Measurements from ENCODE around the gene OR5K4.
"Not testable (repeated sequence)": the region's sequence is repeated elsewhere in the genome, so short reads cannot be mapped to it uniquely, and the experiment has no call there.

Gene OR5K4

DNA sequence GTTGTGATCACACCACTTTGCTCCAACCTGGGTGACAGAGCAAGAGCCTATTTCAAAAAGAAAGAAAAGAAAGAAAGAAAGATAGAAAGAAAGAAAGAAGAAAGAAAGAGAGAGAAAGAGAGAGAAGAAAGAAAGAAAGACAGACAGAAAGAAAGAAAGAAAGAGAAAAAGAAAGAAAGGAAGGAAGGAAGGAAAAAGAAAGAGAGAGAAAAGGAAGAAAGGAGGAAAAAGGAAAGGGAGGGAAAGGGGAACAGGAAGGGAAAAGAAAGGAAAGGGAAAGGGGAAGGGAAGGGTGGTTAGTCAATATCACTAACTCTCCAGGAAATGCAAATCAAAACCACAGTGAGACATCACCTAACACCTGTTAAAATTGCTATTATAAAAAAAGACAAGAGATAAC, 18.2 kb downstream of the OR5K4 start:
- no peak for DNase-seq

DNA sequence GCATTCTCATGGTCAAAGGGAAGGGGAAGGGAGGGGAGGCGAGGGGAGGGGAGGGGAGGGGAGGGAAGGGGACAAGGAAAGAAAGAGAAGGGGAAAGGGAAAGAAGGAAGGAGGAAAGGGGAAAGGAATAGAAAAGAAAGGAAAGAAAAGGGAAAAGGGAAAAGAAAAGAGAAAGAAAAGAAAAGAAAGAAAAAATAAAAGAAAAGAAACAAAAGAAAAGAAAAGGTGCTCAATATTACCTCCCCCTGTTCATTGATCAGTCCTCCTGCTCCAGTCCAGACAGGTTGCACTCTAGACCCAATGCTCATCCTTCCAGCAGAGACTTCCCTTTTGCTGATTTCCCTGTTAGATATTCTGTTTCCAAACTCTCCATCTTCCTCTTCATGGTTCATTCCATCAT, 18.8 kb downstream of the OR5K4 start:
- no peak for DNase-seq

DNA sequence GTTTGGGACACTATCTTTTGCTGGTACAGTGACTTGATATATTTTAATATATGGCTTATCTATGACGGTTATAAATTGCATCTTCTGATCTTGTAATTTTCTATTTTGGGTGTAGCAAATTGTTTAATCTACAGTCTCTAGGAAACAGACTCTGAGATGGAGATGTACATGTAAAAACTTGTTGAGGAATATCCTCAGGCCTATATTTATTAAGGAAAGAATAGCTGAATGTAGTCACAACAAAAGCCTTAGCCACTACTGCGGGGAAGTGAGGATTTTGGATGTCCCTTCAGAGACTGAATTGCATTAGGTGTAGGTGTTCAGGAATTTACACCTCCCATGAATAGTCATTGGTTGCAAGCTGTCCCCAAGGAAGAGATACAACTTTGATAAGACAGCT, 23.0 kb downstream of the OR5K4 start:
- DNase-seq = no peak

DNA sequence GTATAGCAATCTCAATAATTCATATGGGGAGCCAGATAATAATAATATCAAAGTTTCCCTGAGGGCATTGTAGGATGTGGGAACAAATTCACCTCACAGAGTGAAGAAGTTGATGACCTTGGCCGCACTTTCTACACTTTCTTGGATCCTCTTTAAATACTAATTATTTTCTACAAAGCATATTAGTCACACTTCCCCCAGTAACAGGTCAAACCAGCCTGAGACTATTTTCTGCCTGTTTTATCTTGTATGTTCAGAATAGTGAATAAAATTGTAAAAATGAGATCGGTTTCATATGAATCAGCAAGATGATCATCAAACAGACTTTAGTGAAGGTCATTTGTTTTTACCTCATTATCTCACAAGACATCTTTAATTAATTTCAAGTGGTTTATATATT, 34.5 kb downstream of the OR5K4 start:
- DNase-seq = no peak

DNA sequence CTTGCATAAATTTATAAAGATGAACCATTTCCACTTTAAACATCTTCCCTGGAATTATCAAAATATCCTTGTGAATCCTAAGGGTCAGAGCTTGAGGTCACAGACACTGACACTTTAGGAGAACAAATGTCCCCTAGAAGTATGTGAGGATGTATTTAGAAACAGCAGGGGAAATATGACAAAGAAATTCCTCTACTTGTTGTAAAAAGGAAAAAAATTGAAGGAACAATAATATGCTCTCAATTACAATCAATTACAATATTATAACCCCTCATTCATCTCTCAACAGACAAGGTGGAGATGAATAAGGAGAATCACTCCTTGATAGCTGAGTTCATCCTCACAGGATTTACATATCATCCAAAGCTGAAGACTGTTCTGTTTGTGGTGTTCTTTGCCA, 36.7 kb downstream of the OR5K4 start, which contains the start of gene OR5K3:
Gene OR5K3, plus strand, starts transcription at position 301 of the 400 bp plus-strand sequence. Its CDS starts 0 bp downstream, at position 301.
- no peak for DNase-seq

DNA sequence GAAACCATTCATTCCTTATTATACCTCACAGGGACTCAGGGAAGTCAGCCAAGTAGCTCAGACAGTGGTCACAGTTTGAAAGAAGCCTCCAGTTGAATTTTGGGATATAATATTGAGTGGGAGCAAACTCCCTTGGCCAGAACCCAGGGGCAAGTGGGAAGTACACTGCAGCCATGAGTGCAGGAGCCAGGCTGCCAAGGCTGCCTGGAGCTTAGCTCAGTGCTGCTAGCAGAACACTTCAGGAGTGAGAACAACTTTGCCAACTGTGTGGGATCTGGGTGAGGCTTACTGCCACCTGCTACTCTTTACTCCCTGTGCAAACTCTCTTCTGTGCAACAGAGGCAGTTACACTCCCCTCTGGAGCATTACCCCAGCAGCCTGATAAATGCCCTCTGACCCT, 41.4 kb downstream of the OR5K4 start:
- DNase-seq = no peak

DNA sequence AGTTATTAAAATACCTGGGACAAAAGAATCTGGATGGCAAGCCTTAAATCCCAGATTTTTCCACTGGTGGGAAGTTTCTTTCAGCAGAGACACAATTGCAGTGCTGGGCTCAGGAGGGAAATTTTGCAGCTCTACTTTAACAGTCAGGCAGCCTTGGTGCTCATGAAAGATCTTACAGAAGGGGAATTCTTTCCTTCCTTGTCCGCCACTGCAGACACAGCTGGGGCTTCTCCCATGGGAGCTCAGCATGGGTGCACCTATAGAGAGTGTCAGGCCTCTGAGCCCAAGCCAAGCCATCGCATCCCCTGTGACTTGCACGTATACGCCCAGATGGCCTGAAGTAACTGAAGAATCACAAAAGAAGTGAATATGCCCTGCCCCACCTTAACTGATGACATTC, 42.8 kb downstream of the OR5K4 start:
- DNase-seq = not testable (repeated sequence)

DNA sequence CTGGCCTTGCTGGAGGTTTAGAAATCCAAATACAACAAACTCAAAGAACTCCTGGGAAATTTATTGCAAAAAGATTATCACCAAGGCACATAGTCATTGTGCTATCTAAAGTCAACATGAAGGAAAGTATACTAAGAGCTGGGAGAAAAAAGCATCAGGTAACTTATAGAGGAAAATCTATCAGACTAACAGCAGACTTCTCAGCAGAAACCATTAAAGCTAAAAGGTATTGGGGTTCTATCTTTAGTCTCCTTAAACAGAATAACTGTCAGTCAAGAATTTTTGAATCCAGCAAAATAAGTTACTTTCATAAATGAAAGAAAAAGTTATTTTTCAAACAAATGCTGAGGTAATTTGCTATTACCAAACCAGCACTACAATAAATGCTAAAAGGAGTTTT, 44.9 kb downstream of the OR5K4 start:
- no peak for DNase-seq

DNA sequence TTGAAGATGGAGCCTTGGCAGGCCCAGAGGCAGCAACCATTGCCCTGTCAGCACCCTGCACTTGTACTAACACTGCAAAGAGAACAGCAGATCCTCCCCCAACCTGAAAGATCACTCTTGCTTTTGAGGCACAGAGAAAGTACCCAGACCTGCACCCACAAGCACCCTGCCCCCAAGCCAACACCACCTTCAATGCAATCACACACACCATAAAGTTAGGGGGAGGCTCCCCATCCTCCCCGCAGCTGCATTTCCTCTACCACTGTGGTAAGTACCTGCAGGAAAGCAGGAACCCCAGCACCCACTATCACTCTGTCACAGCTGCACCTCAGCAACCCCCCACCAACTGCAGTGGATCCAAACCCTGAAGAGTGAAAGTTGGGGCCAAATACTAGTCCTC, 48.9 kb downstream of the OR5K4 start:
- DNase-seq = no peak

DNA sequence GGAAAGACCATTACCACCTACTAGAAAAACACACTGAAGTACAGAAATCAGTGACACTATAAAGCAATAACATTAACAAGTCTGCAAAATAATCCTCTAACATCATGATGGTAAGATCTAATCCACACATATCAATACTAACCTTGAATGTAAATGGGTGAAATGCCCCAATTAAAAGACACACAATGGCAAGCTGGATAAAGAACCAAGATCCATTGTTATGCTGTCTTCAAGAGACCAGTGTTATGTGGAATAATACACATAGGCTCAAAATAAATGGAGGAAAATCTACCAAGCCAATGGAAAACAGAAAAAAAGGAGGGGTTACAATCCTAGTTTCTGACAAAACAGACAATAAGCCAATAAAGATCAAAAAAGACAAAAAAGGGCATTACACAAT, 50.4 kb downstream of the OR5K4 start:
- no peak for DNase-seq
